NCI-H146 (cell line): ENCODE results near the gene PRMT7.

ENCODE experiments used
- DNase-seq: peaks from one replicate; lab custom pipeline; 2025; lab: John Stamatoyannopoulos, UW

The PRMT7 gene

DNA sequence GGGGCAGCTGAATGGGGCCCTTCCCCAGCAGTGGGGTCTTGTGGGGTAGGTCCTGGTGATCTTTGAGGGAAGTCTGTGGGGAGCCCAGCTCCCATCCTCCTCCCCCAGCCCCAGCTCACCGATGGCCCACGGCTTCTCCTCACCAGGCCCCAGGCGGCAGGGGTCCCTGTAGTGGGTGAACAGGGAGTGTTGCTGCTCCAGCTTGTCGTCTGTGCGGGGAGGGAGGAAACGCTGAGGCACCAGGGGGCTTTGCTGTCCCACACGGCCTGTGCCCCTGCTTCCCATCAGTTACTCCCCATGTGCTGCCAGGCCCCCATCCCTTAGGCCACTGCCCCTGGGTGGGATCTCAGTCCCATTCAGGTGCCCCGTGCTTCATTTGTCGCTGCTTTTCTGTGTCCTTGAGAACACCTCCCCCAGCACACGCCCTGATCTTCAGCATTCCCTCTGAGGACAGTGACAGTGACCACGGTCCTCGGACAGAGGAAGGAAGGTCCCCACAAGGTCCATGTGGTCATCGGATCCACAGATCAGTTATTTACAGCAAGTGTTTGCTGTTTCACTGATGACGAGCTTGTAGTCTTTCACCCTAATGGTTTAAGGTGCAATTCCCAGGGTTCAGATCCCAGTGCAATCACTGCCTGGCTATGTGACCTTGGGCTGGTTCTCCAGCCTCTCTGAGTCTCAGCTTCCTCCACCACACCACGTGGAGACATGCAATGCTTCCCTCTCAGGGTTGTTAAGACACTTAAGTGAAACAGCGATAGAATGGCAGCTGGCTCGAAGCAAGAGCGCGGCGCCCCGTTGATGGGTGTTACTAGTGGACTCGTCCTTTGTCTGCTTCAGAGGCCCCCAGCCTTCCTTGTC, 53.1 kb downstream of the PRMT7 start:
- no peak for DNase-seq

DNA sequence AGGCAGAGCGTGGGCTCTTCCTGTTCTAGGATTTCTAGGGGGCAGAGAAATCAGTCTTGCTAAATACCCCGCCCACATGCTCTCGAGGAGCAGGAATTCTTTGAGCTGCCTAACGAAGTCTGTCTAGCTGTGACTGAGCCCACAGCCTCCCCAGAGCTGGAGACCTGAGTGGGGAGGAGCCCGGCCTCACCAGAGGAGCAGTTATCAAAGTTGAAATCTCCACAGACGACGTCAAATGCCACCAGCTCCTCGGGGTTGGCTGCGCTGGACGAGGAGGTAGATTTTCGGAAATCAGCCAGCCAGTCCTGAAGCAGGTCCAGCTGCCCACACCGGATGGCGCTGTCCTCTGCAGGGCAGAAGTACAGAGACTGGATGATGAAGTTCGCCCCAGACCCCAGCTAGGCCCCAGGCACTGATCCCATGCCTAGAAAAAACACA, 53.8 kb downstream of the PRMT7 start:
- no peak for DNase-seq

DNA sequence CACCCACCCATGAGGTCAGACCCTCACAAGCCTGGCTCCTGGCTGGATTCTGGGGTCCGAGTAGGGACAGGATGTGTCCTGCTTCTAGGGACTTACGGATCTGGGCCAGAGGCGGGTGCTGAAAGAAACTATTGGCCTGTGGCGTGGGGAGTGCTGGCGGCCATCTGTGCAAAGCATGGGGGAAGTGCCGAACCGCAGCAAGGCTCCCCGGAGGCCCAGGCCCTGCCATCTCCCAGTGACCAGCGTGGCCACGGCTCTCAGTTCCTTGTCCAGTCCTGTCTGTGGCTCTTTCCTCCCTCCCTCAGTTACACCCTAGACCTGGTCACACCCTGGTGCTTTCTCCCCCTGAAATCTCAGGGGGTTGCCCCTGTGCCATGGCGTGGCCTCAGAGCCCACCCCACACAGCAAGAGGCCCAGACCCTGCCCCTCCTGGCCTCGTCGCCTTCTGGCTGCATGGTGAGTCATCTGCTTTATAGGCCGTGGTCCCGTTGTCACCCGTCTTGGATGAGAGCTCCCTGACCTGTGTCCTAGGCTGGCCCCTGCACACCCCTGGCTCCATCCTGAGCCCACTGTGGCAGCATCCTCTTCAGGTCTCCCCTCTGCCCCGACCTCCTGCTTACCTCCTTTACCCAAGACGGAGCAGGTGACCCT, 54.5 kb downstream of the PRMT7 start:
- DNase-seq: no peak

DNA sequence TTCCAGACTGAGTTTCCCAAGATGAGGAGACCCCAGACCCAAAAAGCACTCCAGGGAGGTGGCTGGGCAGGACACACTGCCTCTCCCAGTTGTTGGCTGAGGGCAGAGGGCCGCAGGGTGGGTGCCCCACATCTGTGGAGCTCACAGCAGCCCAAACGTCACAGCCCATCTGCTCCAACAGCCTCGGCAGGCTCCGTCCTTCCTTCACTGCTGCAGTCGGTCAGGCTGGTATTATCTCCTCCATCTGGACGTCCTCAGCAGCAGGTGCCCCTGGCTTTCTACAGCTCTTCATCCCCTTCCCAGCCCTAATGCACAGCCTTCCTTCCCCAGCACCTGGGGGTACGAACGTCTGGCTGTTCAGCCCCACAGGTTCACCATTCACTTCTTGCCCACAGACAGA, 55.2 kb downstream of the PRMT7 start:
- no peak for DNase-seq

DNA sequence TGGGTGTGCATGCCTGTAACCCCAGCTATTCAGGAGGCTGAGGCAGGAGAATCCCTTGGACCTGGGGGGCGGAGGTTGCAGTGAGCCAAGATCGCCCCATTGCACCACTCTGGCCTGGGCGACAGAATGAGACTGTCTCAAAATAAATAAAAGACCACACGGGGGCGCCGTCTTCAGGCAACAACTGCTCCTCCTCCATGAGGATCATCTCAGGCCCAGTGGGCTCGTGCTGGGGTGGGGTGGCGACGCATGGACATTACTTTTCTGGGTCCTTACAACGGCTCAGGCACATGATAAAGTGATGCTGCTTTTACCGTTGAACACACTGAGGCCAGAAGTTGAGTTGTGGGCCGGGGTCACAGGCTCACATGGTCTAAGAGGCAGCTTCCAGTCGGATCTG, 56.2 kb downstream of the PRMT7 start:
- DNase-seq: peak; percentile 37

DNA sequence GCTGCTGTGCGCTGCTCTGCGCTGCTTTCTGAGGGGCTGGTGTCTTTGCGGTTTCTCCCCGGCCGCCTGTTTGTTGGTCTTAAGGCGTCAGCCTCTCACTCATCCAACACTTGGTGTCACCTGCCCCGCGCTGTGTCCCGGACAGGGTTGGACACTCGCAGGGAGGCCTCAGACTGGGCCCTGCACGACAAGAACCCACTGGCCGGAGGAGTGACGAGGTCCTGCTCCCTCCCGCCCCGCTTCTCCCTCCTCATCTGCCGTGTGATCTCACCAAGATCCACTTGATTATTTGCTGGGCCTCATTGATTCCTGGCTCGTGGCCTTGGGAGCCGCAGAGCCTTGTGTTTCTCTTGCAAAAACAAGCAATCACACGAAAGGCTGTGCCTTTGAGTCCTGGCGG, 56.6 kb downstream of the PRMT7 start:
- DNase-seq: no peak

DNA sequence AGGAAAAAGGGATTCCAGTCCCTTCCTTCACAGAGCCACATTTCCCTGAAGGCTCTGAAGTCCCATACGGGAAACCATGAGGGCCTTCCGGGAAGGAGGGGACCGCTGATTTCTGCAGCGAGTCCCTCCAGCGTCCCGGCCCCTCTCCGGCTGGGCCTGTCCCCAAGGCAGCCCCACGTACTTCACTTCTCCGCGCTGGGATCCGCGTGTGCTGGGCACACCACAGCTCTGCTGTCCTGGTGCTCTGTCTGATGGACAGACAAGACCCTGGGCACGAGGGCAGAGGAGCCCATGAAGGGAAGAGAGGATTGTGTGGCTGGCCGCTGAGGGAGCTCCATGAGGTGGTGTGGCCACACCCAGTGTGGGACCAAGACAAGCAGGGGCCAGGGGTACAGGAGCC, 57.1 kb downstream of the PRMT7 start:
- DNase-seq: no peak

DNA sequence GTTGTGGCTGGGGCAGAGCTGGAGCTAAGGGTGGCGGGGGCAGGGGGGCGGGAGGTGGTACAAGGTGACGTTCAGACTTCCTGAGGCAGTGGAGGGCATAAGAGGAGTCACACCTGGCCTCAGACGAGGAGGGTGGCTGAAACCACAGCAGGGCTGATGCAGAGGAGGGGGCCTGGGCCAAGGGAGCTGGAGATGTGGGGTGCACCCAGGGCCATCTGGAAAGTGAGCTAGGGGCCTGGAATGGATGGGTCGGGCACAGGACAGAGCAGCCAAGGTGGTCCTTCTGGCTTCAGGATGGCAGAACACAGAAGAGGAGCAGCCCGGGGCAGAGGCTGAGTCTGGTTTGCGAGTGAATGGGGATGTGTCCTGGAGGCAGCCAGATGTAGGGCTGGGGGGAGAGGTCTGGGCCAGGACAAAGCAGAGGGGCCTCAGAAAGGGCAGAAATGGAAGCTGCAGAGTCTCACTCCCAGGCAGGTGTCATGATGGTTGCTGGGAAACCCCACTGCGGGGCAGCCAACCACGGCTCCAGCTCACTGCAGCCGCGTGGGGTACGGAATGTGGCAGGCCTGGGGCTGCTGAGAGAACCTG, 57.6 kb downstream of the PRMT7 start:
- DNase-seq: no peak

DNA sequence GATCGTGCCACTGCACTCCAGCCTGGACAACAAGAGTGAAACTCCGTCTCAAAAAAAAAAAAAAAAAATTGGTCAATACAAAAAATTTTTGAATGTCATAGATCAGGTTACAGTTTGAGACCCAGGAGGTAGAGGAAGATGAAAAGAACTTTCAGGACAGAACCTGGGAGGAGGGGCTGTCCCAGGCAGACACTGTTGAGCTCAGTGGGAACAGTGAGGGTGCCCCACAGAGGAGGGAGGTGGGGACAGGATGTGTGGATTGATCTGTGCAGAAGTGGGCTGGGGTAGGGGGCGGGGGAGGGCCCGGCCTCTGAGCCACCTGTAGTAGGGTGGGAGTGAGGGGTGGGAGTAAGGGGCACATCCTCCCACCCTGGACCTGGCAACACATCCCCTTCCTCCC, 58.3 kb downstream of the PRMT7 start:
- DNase-seq: no peak

DNA sequence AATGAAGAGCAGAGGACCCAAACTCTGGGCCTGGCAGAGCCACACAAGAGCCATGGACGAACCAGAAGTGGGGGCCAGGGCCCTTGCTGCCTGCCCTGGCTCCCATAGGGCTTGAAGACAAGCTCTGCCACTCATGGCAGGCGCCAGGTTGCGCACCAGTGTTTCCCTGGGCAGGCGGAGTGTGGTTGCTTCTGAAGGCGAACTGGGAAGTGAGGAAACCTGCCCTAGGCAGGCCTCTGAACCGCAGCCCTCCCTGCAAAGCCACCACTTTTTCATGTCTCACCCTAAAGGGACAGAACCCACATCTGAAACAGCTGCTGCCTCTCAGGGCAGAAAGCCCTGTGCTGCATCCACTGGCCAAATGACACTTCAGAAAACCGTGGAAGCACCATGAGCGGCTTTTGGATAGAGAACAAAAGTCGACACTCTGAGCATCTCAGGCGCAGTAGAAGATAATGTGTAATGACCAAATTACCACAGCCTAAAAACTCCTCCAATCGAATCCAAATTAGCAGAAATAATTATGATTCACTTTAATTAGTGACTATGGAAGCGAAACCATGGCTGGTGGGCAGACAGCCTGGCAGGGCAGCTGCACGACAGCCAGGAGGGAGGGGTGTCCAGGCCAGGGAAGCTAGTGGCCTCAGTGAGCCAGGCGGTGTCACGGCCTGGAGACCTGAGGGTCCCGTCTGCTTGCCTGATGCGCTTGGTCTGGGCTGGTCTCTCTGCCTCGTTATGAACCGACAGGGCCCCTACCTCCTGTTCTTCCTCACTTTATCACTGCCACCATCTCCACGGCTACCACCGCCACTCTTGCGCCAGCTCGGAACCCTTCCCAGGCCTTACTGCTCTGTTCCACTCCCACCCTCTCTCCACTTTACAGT, 59.1 kb downstream of the PRMT7 start:
- DNase-seq: no peak

DNA sequence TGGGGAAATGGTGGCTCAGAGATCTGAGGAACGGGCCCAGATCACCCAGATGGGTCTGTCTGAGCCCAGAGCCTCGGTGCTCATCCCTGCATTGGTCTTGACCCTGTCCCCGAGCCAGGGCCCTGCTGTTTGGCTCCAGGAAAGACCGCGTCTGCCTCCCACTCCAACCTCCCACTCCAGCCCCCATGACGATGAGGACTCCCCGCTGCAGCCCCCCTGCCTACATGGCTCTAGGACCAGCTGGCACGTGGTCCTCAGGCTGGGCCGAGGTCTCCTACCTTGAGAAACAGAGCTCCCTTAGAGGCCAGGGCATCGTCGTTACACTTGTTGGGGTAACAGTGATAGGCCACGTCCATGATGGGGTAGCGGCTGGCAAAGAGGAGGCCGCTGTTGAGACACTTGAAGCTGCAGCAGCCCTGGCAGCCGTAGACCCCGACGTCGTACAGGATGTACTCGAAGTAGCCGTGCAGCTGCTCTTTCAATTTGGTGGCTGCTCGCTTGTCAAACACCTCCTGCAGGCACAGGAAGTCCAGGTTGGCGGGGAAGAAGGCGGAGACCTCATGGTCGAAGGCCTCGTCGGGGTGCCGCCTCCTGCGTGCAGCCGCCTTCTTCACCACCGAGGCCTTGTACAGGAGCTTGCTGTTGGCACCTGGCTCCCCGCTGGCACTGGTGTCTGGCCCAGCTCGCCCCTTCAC, 59.9 kb downstream of the PRMT7 start:
- no peak for DNase-seq

DNA sequence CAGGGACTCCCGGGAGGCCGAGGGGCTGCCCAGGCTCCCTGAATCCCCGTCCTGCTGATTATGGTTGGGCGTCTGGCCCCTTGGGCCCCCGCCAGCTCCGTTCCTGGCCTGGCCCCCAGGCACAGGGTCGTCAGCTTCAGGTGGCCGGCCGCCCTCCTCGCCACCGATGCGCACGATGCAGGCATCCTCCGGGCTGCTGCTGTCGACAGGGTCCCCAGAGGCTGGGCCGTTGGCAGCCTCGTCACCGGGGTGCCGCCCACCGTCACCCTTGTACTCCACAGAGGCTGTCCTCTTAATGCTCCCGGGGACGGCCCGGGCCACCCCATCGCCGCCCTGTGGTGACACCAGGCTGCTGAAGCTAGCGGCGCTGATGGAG, 60.4 kb downstream of the PRMT7 start:
- no peak for DNase-seq

DNA sequence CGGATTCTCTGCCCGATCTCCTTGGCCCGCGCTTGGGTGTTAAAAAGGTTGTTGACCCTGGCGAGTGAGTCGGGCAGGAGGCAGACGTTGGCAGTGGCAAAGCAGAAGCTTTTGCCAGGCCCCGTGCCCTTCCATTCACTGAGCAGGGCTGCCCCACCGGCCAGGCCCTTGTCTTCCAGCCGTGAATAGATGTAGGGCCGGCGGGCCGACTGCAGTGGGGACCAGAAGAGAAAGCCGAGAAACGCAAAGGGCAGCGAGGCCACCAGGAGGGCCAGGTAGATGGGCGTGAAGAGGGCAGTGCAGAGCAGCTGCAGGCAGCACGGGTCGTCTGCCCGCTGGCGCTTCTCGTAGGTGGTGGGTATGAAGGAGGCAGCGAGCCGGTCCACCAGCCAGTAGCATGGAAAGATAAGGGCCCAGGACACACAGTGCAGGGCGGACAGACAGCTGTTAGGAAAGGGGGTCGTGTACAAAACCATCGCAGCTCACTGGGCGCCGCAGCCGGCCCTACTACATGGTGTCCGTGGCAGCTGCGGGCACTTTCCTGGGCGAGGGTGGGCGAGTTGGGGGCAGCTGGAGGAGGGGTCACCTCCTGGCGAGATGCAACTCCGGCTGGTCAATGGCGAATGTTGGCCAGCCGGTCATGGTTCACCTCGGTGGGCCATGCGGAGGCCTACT, 61.0 kb downstream of the PRMT7 start:
- no peak for DNase-seq

DNA sequence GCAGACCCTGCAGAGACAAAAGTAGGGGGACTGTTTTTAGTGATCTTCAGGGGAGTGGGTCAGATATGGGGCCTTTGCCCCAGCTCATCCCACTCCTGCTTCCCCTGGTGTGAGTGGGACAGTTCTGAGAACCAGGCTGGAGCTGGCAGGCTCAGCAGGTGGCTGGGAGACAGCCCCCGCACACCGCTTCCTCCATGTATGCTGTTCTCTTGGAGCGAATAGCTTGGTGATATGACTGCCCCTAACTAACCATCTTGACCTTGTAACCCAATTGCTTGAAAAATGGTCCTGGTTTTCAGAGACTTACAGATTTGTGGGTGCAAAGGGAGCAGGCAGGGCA, 61.5 kb downstream of the PRMT7 start:
- DNase-seq: no peak

DNA sequence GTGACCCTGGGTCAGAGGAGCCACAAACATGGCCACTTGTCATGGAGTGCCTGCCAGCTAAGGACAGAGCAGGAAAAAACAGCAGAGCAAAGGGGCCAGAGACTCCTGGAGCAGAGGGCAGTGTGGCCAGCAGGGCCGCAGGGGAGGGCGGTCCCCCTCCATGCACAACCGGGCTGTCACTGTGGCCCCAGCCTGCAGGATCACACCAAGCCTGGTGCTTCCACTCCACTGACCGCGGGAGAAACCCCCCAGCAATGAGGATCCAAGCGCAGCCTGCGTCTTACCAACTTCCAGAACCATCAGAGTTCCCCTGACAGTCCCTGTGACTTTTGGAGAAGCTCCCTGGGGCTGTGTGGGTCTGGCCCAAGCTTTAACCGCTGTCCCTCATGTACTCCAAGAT, 62.0 kb downstream of the PRMT7 start:
- DNase-seq: no peak

DNA sequence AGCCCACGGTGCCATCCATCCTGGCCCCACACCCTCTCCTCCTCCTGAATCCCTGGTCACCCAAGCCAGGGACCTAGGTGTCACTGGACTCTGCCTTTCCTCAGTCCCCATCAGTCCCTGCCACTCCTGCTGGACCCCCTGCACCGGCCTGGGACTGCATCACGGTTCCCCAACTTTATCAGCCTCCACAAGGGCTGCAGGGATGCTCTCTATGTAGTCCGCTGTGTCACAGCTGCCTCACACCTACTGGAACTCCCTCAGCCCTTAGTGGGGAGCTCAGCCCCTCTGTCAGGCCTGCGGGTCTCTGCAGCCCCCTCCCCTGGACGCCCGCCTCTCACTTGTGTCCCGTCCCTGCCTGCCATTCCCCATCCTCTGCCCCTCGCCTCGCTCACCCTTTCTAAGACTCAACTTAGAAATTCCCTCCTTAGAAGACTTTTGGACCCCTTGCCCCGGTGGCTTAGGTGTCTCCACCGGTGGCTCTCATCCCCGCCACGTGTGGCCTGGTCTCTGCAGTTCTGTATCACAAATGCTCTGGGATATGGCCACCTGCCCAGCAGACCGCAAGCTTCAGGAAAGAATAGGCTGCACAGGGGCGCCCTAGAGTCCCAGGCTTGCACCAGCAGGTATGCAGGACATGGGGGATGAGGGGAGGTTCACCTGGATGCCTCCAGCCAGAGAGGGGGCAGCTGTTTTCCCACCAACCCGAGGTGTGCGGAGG, 62.9 kb downstream of the PRMT7 start:
- no peak for DNase-seq

DNA sequence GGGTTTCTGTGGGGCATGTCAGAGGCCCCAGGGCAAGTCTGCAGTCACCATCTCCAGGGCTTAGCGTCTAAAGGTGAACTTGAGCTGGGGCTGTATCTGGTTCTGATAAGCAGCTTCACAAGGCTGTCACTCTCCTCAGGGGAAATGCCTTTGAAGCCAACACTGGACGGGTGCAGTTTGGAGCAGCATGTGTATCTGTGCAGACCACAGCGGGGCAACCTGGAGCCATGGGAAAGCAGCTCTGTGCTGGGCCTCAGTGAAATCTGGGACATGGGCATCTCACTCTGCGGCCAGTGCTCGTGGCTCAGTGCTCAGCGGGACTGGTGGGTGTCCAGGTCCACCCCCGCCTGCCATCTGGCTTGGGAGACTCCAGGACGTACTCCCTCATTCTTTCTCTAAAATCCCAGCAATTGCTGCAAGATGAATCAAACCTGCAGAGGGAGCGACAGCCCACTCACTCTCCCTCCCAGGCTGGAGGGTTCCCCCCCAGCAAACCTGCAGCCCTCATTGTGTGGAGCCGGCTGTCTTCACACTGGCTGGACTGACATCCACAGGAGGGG, 63.5 kb downstream of the PRMT7 start:
- DNase-seq: no peak

DNA sequence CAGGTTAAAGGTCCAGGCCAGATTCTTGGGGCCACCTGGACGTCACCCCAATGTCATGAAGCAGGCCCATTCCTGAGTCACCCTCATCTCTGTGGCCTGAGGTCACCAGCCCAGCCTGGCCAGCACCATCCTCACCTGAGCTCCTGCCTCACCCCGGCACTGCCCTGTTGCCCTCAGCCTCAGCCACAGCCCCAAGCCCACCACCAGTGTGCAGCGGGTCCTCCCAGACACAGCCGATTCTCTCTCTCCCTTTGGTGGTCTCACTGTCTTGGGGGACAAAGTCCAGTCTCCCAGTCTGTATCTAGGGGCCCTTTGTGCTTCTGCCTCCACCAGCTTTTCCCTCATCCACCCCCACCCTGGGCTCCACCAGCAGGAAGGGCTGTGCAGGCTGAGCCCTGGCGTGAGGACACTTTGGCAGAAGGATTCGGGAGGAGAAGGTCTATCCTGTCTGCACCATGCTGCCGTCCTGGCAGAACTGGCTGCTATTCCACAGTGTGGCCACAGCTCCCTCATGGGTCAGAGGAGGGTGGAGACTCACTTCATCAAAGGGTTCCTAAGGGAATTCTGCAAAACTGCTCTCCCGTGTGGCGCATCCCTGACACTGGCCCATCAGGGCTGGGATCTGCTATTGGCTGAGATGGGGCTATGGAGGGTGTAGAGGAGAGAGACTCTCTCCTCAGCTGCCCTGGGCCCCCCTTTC, 64.3 kb downstream of the PRMT7 start:
- DNase-seq: no peak

DNA sequence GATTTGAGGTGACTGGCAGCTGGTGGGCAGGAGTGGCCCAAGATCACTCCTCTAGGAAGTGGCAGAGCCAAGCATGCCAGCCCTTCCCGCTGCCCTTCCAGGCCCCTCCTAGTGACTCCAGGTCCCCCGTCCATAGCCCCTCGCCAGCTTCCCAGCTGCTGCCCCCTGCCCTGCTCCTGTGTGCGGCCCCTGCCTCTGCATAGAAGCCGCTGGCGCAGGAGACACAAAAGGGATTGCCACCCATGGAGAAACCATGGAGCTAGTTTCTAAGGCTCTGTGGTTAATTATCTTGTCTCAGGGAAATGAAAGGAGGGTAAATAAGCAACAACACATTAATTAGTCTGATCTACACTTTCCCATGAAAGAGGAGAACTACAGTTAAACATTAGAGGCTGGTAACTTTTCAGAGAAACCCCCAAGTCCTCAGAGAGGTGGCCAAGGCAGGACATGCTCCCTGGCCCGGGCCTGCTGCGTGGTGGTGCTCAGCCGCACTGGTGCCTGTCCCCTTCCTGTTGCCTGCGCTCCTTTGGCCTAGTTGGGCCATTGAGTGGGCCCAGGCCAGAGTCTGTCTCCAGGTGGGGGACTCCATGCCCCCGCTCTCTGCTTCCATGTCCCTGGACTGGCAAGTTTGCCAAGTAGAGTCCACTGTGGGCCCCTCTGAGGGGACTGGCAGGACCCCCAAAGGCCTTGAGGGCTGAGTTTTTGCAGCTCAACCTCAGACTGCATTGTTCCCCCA, 65.2 kb downstream of the PRMT7 start:
- DNase-seq: peak; percentile 74
